IMR-90 (cell line): ENCODE results near the gene ATP1B3. TPM values are rescaled to one million over a fixed set of nuclear protein-coding genes. Genes with fewer than 3 reads are reported as not detected.
A peak's percentile ranks its signal among the peaks of the same experiment; 100 is the strongest.

ENCODE experiments used
- ATAC-seq: fragments of 200-7000 bp; cut with Tn5 transposase; 2 replicates; pipeline ENCODE4 v1.9.1; 2020; ENCODE audit warnings: low read depth, mild to moderate bottlenecking, moderate library complexity
- BruUV-seq: library from RNA; stranded (reverse); fragments of 400-500 nt; replicated peaks from 2 replicates; lab custom pipeline; 2021; lab: Mats Ljungman, UMichigan
- CTCF ChIA-PET: fragments of 300-600 bp; formaldehyde crosslinking; extraction: SDS; loops from one replicate; lab custom pipeline; 2021; ENCODE audit warnings: antibody characterized with exemption; lab: Yijun Ruan, JAX
- POLR2A ChIA-PET: fragments of 300-600 bp; sonication (Branson Sonifier 250); formaldehyde crosslinking; loops from one replicate; lab custom pipeline; 2022; ENCODE audit warnings: antibody characterized with exemption; ENCODE audit not compliant: unreplicated experiment; lab: Charles Lee
- DNase-seq: peaks from one replicate; pipeline ENCODE4 v3.0.0; 2013
- H2AFZ ChIP-seq: replicated peaks from 2 replicates; pipeline ENCODE3; 2013; ENCODE audit warnings: low read length, mild to moderate bottlenecking; ENCODE audit not compliant: poor library complexity
- H2AK5ac ChIP-seq: 2 replicates; pipeline ENCODE4 v1.6.1; 2013; ENCODE audit warnings: low read depth, low read length, inconsistent platforms
- H2AK9ac ChIP-seq: replicated peaks from 2 replicates; pipeline ENCODE3; 2013; ENCODE audit warnings: mild to moderate bottlenecking, low read depth, low read length, moderate library complexity; ENCODE audit not compliant: poor library complexity
- H2BK120ac ChIP-seq: 2 replicates; pipeline ENCODE4 v1.6.1; 2013; ENCODE audit warnings: low read depth, low read length, inconsistent platforms
- H2BK15ac ChIP-seq: 3 replicates; pipeline ENCODE4 v1.6.1; 2013; ENCODE audit warnings: low read depth, low read length, inconsistent platforms
- H2BK20ac ChIP-seq: 2 replicates; pipeline ENCODE4 v1.6.1; 2013; ENCODE audit warnings: low read depth, mild to moderate bottlenecking, inconsistent platforms, low read length, moderate library complexity
- H2BK5ac ChIP-seq: 2 replicates; pipeline ENCODE4 v1.6.1; 2013; ENCODE audit warnings: mild to moderate bottlenecking, low read depth, low read length, inconsistent platforms; ENCODE audit not compliant: poor library complexity, severe bottlenecking
- H3K14ac ChIP-seq: replicated peaks from 2 replicates; pipeline ENCODE4 v1.6.1; 2013; ENCODE audit warnings: low read depth, low read length, inconsistent platforms
- H3K18ac ChIP-seq: 2 replicates; pipeline ENCODE4 v1.6.1; 2013; ENCODE audit warnings: low read depth, low read length, control low read depth
- H3K23ac ChIP-seq: 2 replicates; pipeline ENCODE4 v1.6.1; 2013; ENCODE audit warnings: low read depth, low read length, inconsistent platforms
- H3K27ac ChIP-seq: 2 replicates; pipeline ENCODE4 v1.5.1; 2013; ENCODE audit warnings: mild to moderate bottlenecking, control low read depth, low read length; ENCODE audit not compliant: insufficient read depth
- H3K27me3 ChIP-seq: 2 replicates; pipeline ENCODE4 v1.6.1; 2013; ENCODE audit warnings: low read length; ENCODE audit not compliant: control insufficient read depth, insufficient read depth
- H3K36me3 ChIP-seq: 2 replicates; pipeline ENCODE4 v1.6.1; 2013; ENCODE audit warnings: low read length, mixed read lengths; ENCODE audit not compliant: control insufficient read depth, insufficient read depth
- H3K4ac ChIP-seq: 2 replicates; pipeline ENCODE4 v1.6.1; 2013; ENCODE audit warnings: low read depth, low read length, inconsistent platforms
- H3K4me1 ChIP-seq: 2 replicates; pipeline ENCODE4 v1.6.1; 2013; ENCODE audit warnings: low read length, mixed read lengths; ENCODE audit not compliant: control insufficient read depth, insufficient read depth
- H3K4me2 ChIP-seq: 2 replicates; pipeline ENCODE4 v1.6.1; 2013; ENCODE audit warnings: low read depth, mild to moderate bottlenecking, control low read depth, low read length, moderate library complexity
- H3K4me3 ChIP-seq: 2 replicates; pipeline ENCODE4 v1.5.1; 2013; ENCODE audit warnings: low read depth, mild to moderate bottlenecking, control low read depth, low read length, moderate library complexity; ENCODE audit not compliant: insufficient read depth
- H3K56ac ChIP-seq: 2 replicates; pipeline ENCODE4 v1.6.1; 2013; ENCODE audit warnings: low read length, inconsistent platforms; ENCODE audit not compliant: insufficient read depth; ENCODE audit errors: extremely low read depth
- H3K79me1 ChIP-seq, 2 experiments: 2 replicates each; pipeline ENCODE4 v1.6.1; 2013; ENCODE audit warnings: low read length in 2 of 2, inconsistent platforms in 1 of 2, low read depth in 1 of 2
- H3K9ac ChIP-seq: 2 replicates; pipeline ENCODE4 v1.6.1; 2013; ENCODE audit warnings: low read depth, low read length, control low read depth
- H3K9me1 ChIP-seq: 2 replicates; pipeline ENCODE4 v1.6.1; 2013; ENCODE audit warnings: low read length, inconsistent platforms; ENCODE audit not compliant: insufficient read depth
- H3K9me3 ChIP-seq: 2 replicates; pipeline ENCODE4 v1.6.1; 2013; ENCODE audit warnings: low read length; ENCODE audit not compliant: control insufficient read depth, insufficient read depth
- H4K20me1 ChIP-seq: 2 replicates; pipeline ENCODE4 v1.6.1; 2013; ENCODE audit warnings: low read length, inconsistent platforms; ENCODE audit not compliant: insufficient read depth
- H4K5ac ChIP-seq: 2 replicates; pipeline ENCODE4 v1.6.1; 2013; ENCODE audit warnings: mild to moderate bottlenecking, low read depth, low read length, control low read depth
- H4K8ac ChIP-seq, 2 experiments: 2 replicates each; pipeline ENCODE4 v1.6.1; 2013; ENCODE audit warnings: low read depth in 2 of 2, low read length in 2 of 2, control low read depth in 1 of 2, inconsistent platforms in 1 of 2
- H4K91ac ChIP-seq: 2 replicates; pipeline ENCODE4 v1.6.1; 2013; ENCODE audit warnings: low read depth, low read length, inconsistent platforms; ENCODE audit not compliant: insufficient read depth
- MAZ ChIP-seq: IDR thresholded peaks from 2 replicates; pipeline ENCODE4 v1.6.1; 2012; ENCODE audit warnings: low read depth, mild to moderate bottlenecking, low read length, improper control_type of control experiment, moderate library complexity, borderline replicate concordance
- MXI1 ChIP-seq: IDR thresholded peaks from 2 replicates; pipeline ENCODE4 v1.6.1; 2012; ENCODE audit warnings: low read depth, mild to moderate bottlenecking, low read length, moderate library complexity, borderline replicate concordance
- POLR2A ChIP-seq: IDR thresholded peaks from 2 replicates; pipeline ENCODE4 v1.6.1; 2012; ENCODE audit warnings: mild to moderate bottlenecking, low read depth, low read length
- SMC3 ChIP-seq: fragments of 150-350 bp; IDR thresholded peaks from 2 replicates; pipeline ENCODE4 v1.6.1; 2016; ENCODE audit warnings: low read depth, mild to moderate bottlenecking, antibody characterized with exemption, low read length, moderate library complexity
- WGBS, 2 experiments: methylation state at CpG; one replicate each; pipeline versions ENCODE4 v1.1.5 to v1.1.7; 2013; ENCODE audit warnings: missing lambda C conversion rate in 2 of 2; ENCODE audit not compliant: insufficient read length in 1 of 2; ENCODE audit errors: extremely low coverage in 2 of 2; 5-methylcytosine and 5-hydroxymethylcytosine counted together
- dilution Hi-C: fragments of 300-500 bp; cut with HindIII; formaldehyde crosslinking; loops from one replicate; pipeline ENCODE4 v1.14.3; 2018; ENCODE audit warnings: low sequenced_read_pairs; ENCODE audit not compliant: unreplicated experiment
- in situ Hi-C: fragments of 300-500 bp; cut with MboI; formaldehyde crosslinking; loops from 3 replicates; pipeline ENCODE4 v1.14.3; 2019; ENCODE audit warnings: low sequenced_read_pairs, inconsistent platforms, mixed read lengths
- intact Hi-C: fragments of 100-400 bp; cut with micrococcal nuclease; formaldehyde crosslinking; loops from 2 replicates; pipeline ENCODE4 v1.10.0; 2022
- polyA plus RNA-seq, 3 experiments: library from polyadenylated mRNA; depleted of rRNA; stranded (reverse); fragments of >200 nt; gene quantifications; 2 replicates each; pipeline ENCODE4 v1.2.3, GENCODE V29; 2012; ENCODE audit warnings: low replicate concordance in 1 of 3
- total RNA-seq: library from RNA; depleted of rRNA; stranded (reverse); fragments of >200 nt; gene quantifications from 2 replicates; pipeline ENCODE4 v1.2.3, GENCODE V29; 2012

Gene ATP1B3
- total and polyA plus RNA-seq, 2 of the 4 experiments (the other 2 are of a cell fraction): 64.3 to 126 TPM

DNA sequence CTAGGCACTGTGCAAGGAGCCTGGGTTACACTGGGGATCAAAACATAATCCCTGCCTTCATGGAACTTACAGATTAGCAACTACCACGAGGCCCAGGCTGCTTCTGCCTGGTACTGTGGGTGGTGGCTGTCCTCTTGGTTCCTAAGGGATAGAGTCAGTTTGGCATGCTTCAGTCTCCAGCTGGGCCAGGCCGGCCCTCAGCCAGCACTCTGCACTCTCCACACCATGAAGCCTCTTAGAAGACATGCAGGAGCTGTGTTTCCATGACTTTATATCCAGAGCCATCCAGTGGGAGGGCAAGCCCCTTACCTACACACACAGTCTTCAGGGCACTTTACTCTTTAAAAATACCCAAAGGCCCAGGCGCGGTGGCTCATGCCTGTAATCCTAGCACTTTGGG lies 54.4 kb downstream of the ATP1B3 start:
- intact Hi-C loops (no loop called here), dilution Hi-C loops (no loop called here), in situ Hi-C loops (no loop called here)
- no TSS peak for BruUV-seq
- DNase-seq: no peak
- Histone ChIP-seq H3K79me1 (no peaks in the 10 kb centered on the region), H4K20me1 (no peaks in the 10 kb centered on the region), H2AFZ (no peak overlapping the region), H3K56ac (no peak overlapping the region), H3K9me1 (peaks cover 4% of the 10 kb centered on the region; the same call in 1 of the 2 replicates), H2AK9ac (no peak overlapping the region), H3K9me3 (no peaks in the 10 kb centered on the region), H2BK20ac (no peak overlapping the region), H3K4me3 (no peak overlapping the region), H3K36me3 (peaks cover 9% of the 10 kb centered on the region), H3K14ac (no peak overlapping the region), H3K4me2 (no peak overlapping the region), H2BK15ac (no peak overlapping the region), H4K91ac (no peak overlapping the region), H3K9ac (no peak overlapping the region), H3K4ac (no peak overlapping the region), H3K23ac (no peak overlapping the region), H3K27me3 (no peaks in the 10 kb centered on the region), H2BK5ac (no peak overlapping the region), H2AK5ac (no peak overlapping the region), H4K8ac (no peak overlapping the region), H3K27ac (no peak overlapping the region), H3K4me1 (no peaks in the 10 kb centered on the region), H4K5ac (no peak overlapping the region), H3K18ac (no peak overlapping the region), H2BK120ac (no peak overlapping the region)
- WGBS, 2 experiments: 100% methylated on average over 1 of the region's 4 CpGs; no CpG with 5 or more reads in 1 of the 2 experiments
- TF ChIP-seq SMC3 (no peak), POLR2A (0 out of 2 replicates have a peak, but pooled peaks have one; percentile 29), MAZ (no peak), MXI1 (no peak)
- CTCF ChIA-PET: interaction anchor here (0.6 kb wide), 1 partner anchor 17 kb away, joined by 4 read pairs; no protein-coding TSS in a partner anchor
- ATAC-seq: no peak
- POLR2A ChIA-PET: no interaction called here
